Measurements from ENCODE around the gene SPTLC2.
"Not testable (repeated sequence)": the region's sequence is repeated elsewhere in the genome, so short reads cannot be mapped to it uniquely, and the experiment has no call there.

The SPTLC2 gene

GRCh38 chr14:77554816-77555599 lies 61.4 kb downstream of the SPTLC2 start:
- H3K36me3 ChIP-seq (ENCODE audit: control insufficient read depth, insufficient read depth, low read length), result no peaks in the 10 kb centered on the region
- H3K27ac ChIP-seq (ENCODE audit: insufficient read depth, low read depth, low read length, poor library complexity, severe bottlenecking), result no peak overlapping the region
- no peaks in the 10 kb centered on the region for H3K9me3 ChIP-seq (ENCODE audit: control insufficient read depth, low read length)
- 92 to 93% methylated on average over 8 to 9 of the region's 9 CpGs for WGBS, 2 experiments
- no peaks in the 10 kb centered on the region for H3K4me1 ChIP-seq (ENCODE audit: control insufficient read depth, insufficient read depth, low read length)
- H3K27me3 ChIP-seq (ENCODE audit: control insufficient read depth, insufficient read depth, low read length, poor library complexity, severe bottlenecking), result no peaks in the 10 kb centered on the region
- no peak overlapping the region for H3K4me3 ChIP-seq (ENCODE audit: insufficient read depth, low read depth, low read length)

DNA sequence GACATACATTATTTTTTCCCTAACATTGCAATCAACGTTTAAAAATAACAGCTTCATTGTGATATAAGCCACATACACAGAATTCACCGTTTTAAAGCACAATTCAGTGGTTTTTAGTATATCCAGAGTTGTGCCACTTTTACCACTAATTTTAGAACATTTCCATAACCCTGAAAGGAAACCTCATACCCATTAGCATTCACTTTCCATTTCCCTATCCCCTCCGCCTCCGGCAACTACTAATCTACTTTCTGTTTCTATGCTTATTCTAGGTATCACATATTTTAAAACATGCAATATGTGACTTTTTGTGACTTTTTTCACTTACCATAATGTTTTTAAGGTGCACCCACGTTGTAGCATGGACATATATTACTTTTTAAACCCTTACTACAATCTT lies 62.2 kb downstream of the SPTLC2 start:
- no peak overlapping the region for H3K4me3 ChIP-seq (ENCODE audit: insufficient read depth, low read depth, low read length)
- no peaks in the 10 kb centered on the region for H3K9me3 ChIP-seq (ENCODE audit: control insufficient read depth, low read length)
- no peak overlapping the region for H3K27ac ChIP-seq (ENCODE audit: insufficient read depth, low read depth, low read length, poor library complexity, severe bottlenecking)
- H3K36me3 ChIP-seq (ENCODE audit: control insufficient read depth, insufficient read depth, low read length), result no peaks in the 10 kb centered on the region
- 89 to 93% methylated on average over 4 to 5 of the region's 5 CpGs for WGBS, 2 experiments
- no peaks in the 10 kb centered on the region for H3K27me3 ChIP-seq (ENCODE audit: control insufficient read depth, insufficient read depth, low read length, poor library complexity, severe bottlenecking)
- no peaks in the 10 kb centered on the region for H3K4me1 ChIP-seq (ENCODE audit: control insufficient read depth, insufficient read depth, low read length)

GRCh38 chr14:77549451-77549850 lies 67.0 kb downstream of the SPTLC2 start:
- no peak overlapping the region for H3K27ac ChIP-seq (ENCODE audit: insufficient read depth, low read depth, low read length, poor library complexity, severe bottlenecking)
- H3K36me3 ChIP-seq (ENCODE audit: control insufficient read depth, insufficient read depth, low read length), result no peaks in the 10 kb centered on the region
- no peaks in the 10 kb centered on the region for H3K9me3 ChIP-seq (ENCODE audit: control insufficient read depth, low read length)
- no peak overlapping the region for H3K4me3 ChIP-seq (ENCODE audit: insufficient read depth, low read depth, low read length)
- 77 to 85% methylated on average over 1 of the region's 1 CpG for WGBS, 2 experiments
- H3K4me1 ChIP-seq (ENCODE audit: control insufficient read depth, insufficient read depth, low read length), result no peaks in the 10 kb centered on the region
- no peaks in the 10 kb centered on the region for H3K27me3 ChIP-seq (ENCODE audit: control insufficient read depth, insufficient read depth, low read length, poor library complexity, severe bottlenecking)

- Histone ChIP-seq H3K27me3 (ENCODE audit: control insufficient read depth, insufficient read depth, low read length, poor library complexity, severe bottlenecking) (no peaks in the 10 kb centered on the region), H3K4me3 (ENCODE audit: insufficient read depth, low read depth, low read length) (no peak overlapping the region), H3K4me1 (ENCODE audit: control insufficient read depth, insufficient read depth, low read length) (no peaks in the 10 kb centered on the region), H3K9me3 (ENCODE audit: control insufficient read depth, low read length) (no peaks in the 10 kb centered on the region), H3K27ac (ENCODE audit: insufficient read depth, low read depth, low read length, poor library complexity, severe bottlenecking) (no peak overlapping the region), H3K36me3 (ENCODE audit: control insufficient read depth, insufficient read depth, low read length) (no peaks in the 10 kb centered on the region)
- 91% methylated on average over 7 to 8 of the region's 8 CpGs for WGBS, 2 experiments
These were observed 68.8 kb downstream of the SPTLC2 start for GRCh38 chr14:77547512-77548180.

GRCh38 chr14:77545171-77545570 lies 71.3 kb downstream of the SPTLC2 start:
- not testable (repeated sequence) for H3K27ac ChIP-seq (ENCODE audit: insufficient read depth, low read depth, low read length, poor library complexity, severe bottlenecking); H3K4me3 ChIP-seq (ENCODE audit: insufficient read depth, low read depth, low read length); H3K36me3 ChIP-seq (ENCODE audit: control insufficient read depth, insufficient read depth, low read length); H3K4me1 ChIP-seq (ENCODE audit: control insufficient read depth, insufficient read depth, low read length); H3K9me3 ChIP-seq (ENCODE audit: control insufficient read depth, low read length); H3K27me3 ChIP-seq (ENCODE audit: control insufficient read depth, insufficient read depth, low read length, poor library complexity, severe bottlenecking)
- WGBS, 2 experiments, result 95 to 96% methylated on average over 11 of the region's 11 CpGs

- H3K27ac ChIP-seq (ENCODE audit: insufficient read depth, low read depth, low read length, poor library complexity, severe bottlenecking), result no peak overlapping the region
- no peaks in the 10 kb centered on the region for H3K27me3 ChIP-seq (ENCODE audit: control insufficient read depth, insufficient read depth, low read length, poor library complexity, severe bottlenecking)
- H3K9me3 ChIP-seq (ENCODE audit: control insufficient read depth, low read length), result no peaks in the 10 kb centered on the region
- WGBS, 2 experiments, result 89 to 95% methylated on average over 2 of the region's 2 CpGs
- H3K4me1 ChIP-seq (ENCODE audit: control insufficient read depth, insufficient read depth, low read length), result no peaks in the 10 kb centered on the region
- H3K36me3 ChIP-seq (ENCODE audit: control insufficient read depth, insufficient read depth, low read length), result no peaks in the 10 kb centered on the region
- H3K4me3 ChIP-seq (ENCODE audit: insufficient read depth, low read depth, low read length), result no peak overlapping the region
These were observed 71.9 kb downstream of the SPTLC2 start for GRCh38 chr14:77544571-77544970.

DNA sequence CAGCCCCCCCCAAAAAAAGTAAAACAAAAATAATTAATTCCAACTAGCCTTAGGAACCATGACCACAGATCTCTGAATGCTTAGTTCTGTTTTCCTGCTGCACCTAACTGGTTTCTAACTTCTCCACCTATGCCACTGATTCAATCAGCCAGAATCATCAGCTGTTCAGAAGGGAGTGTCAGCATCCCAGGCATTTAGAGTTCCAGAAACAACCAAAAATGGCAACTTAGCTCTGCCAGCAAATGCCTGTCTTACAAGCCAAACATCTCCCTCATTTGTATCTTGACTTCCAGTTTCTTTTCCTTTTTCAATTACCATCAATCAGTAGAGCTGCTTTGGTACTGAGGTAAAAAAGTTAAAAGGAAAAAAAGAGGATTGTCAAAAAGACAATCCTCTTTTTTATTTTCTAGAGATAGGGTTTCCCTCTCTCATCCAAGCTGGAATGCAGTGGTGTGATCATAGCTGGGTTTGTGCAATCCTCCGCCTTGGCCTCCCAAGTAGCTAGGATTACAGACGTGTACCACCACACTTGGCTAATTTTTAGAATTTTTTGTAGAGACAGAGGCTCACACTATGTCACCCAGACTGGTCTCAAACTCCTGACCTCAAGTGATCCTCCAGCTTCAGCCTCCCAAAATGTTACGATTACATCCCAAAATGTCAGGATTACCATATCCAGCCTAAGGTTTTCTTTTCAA lies 72.7 kb downstream of the SPTLC2 start:
- no peaks in the 10 kb centered on the region for H3K4me1 ChIP-seq (ENCODE audit: control insufficient read depth, insufficient read depth, low read length)
- no peaks in the 10 kb centered on the region for H3K36me3 ChIP-seq (ENCODE audit: control insufficient read depth, insufficient read depth, low read length)
- H3K27me3 ChIP-seq (ENCODE audit: control insufficient read depth, insufficient read depth, low read length, poor library complexity, severe bottlenecking), result no peaks in the 10 kb centered on the region
- 72 to 73% methylated on average over 3 of the region's 3 CpGs for WGBS, 2 experiments
- no peaks in the 10 kb centered on the region for H3K9me3 ChIP-seq (ENCODE audit: control insufficient read depth, low read length)
- H3K27ac ChIP-seq (ENCODE audit: insufficient read depth, low read depth, low read length, poor library complexity, severe bottlenecking), result no peak overlapping the region
- H3K4me3 ChIP-seq (ENCODE audit: insufficient read depth, low read depth, low read length), result no peak overlapping the region

DNA sequence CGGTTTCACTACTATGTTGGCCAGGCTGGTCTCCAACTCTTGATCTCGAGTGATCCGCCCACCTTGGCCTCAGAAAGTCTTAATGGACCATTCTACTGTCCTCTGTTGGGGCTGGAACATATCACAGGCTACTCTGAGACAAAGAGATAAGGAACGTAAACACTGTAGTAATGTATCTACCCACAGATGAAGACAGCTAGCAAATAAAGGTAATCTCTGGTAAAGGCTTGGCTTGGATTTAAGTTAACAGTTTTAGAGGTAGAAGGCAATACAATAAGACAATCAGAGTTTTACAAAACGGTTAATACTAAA lies 73.2 kb downstream of the SPTLC2 start:
- H3K9me3 ChIP-seq (ENCODE audit: control insufficient read depth, low read length), result no peaks in the 10 kb centered on the region
- H3K4me1 ChIP-seq (ENCODE audit: control insufficient read depth, insufficient read depth, low read length), result no peaks in the 10 kb centered on the region
- H3K27ac ChIP-seq (ENCODE audit: insufficient read depth, low read depth, low read length, poor library complexity, severe bottlenecking), result no peak overlapping the region
- no peaks in the 10 kb centered on the region for H3K27me3 ChIP-seq (ENCODE audit: control insufficient read depth, insufficient read depth, low read length, poor library complexity, severe bottlenecking)
- WGBS, 2 experiments, result 86 to 89% methylated on average over 4 to 5 of the region's 5 CpGs
- H3K36me3 ChIP-seq (ENCODE audit: control insufficient read depth, insufficient read depth, low read length), result no peaks in the 10 kb centered on the region
- H3K4me3 ChIP-seq (ENCODE audit: insufficient read depth, low read depth, low read length), result no peak overlapping the region

- WGBS, 2 experiments, result 85 to 88% methylated on average over 11 of the region's 11 CpGs
- no peaks in the 10 kb centered on the region for H3K4me1 ChIP-seq (ENCODE audit: control insufficient read depth, insufficient read depth, low read length)
- no peaks in the 10 kb centered on the region for H3K27me3 ChIP-seq (ENCODE audit: control insufficient read depth, insufficient read depth, low read length, poor library complexity, severe bottlenecking)
- no peak overlapping the region for H3K27ac ChIP-seq (ENCODE audit: insufficient read depth, low read depth, low read length, poor library complexity, severe bottlenecking)
- no peaks in the 10 kb centered on the region for H3K9me3 ChIP-seq (ENCODE audit: control insufficient read depth, low read length)
- H3K36me3 ChIP-seq (ENCODE audit: control insufficient read depth, insufficient read depth, low read length), result no peaks in the 10 kb centered on the region
- no peak overlapping the region for H3K4me3 ChIP-seq (ENCODE audit: insufficient read depth, low read depth, low read length)
These were observed 73.8 kb downstream of the SPTLC2 start for GRCh38 chr14:77542421-77543239.

- 95% methylated on average over 3 to 4 of the region's 4 CpGs for WGBS, 2 experiments
- H3K27ac ChIP-seq (ENCODE audit: insufficient read depth, low read depth, low read length, poor library complexity, severe bottlenecking), result no peak overlapping the region
These were observed 74.5 kb downstream of the SPTLC2 start for GRCh38 chr14:77541905-77542304.

More at GRCh38 chr14:77541905-77542304, 74.5 kb downstream of the SPTLC2 start:
- Histone ChIP-seq H3K27me3 (ENCODE audit: control insufficient read depth, insufficient read depth, low read length, poor library complexity, severe bottlenecking) (no peaks in the 10 kb centered on the region), H3K36me3 (ENCODE audit: control insufficient read depth, insufficient read depth, low read length) (no peaks in the 10 kb centered on the region), H3K4me1 (ENCODE audit: control insufficient read depth, insufficient read depth, low read length) (no peaks in the 10 kb centered on the region), H3K4me3 (ENCODE audit: insufficient read depth, low read depth, low read length) (no peak overlapping the region), H3K9me3 (ENCODE audit: control insufficient read depth, low read length) (no peaks in the 10 kb centered on the region)

All from ectodermal cell (in vitro differentiated cells).